Transverse colon (tissue), 4 donors: ENCODE data around the gene PLPPR4. TPM values are rescaled to one million over a fixed set of nuclear protein-coding genes. Genes with fewer than 3 reads are reported as not detected.
A peak's percentile ranks its signal among the peaks of the same experiment; 100 is the strongest.

Experiments used
- DNase-seq: peaks from one replicate; pipeline ENCODE4 v3.0.0-alpha.2; 2019
- H3K27ac ChIP-seq, 4 donors: fragments of 200-600 bp; sonication (generic); 2 replicates each; pipeline ENCODE4 v1.5.1; 2016 to 2018; ENCODE audit warnings: inconsistent platforms in 4 of 4
- H3K27me3 ChIP-seq: fragments of 200-600 bp; sonication (generic); 2 replicates; pipeline ENCODE4 v1.5.1; 2017; ENCODE audit warnings: inconsistent platforms
- H3K36me3 ChIP-seq, 4 donors: fragments of 200-600 bp; sonication (generic); 2 replicates each; pipeline ENCODE4 v1.5.1; 2017 to 2019; ENCODE audit warnings: inconsistent platforms in 4 of 4
- H3K4me1 ChIP-seq, 4 donors: fragments of 200-600 bp; sonication (generic); 2 replicates each; pipeline ENCODE4 v1.5.1; 2017 to 2020; ENCODE audit warnings: inconsistent platforms in 4 of 4
- H3K4me3 ChIP-seq, 4 donors: fragments of 200-600 bp; sonication (generic); 1 replicate in 1 of 4; 2 replicates in 3 of 4; pipeline versions ENCODE4 v1.5.1 to v1.6.1; 2017 to 2019; ENCODE audit warnings: inconsistent platforms in 4 of 4
- H3K9me3 ChIP-seq, 2 donors: fragments of 200-600 bp; sonication (generic); 2 replicates each; pipeline ENCODE4 v1.5.1; 2017 to 2019; ENCODE audit warnings: inconsistent platforms in 2 of 2
- EP300 ChIP-seq: sonication (generic); formaldehyde crosslinking; IDR thresholded peaks from one replicate; pipeline ENCODE4 v1.6.1; 2017; ENCODE audit warnings: antibody characterized with exemption, low read depth
- POLR2A ChIP-seq: fragments of 450-650 bp; IDR thresholded peaks from one replicate; pipeline ENCODE4 v1.6.1; 2016; ENCODE audit warnings: antibody characterized with exemption, mild to moderate bottlenecking, moderate library complexity
- POLR2AphosphoS5 ChIP-seq, 3 donors: sonication (generic); formaldehyde crosslinking; IDR thresholded peaks; one replicate each; pipeline ENCODE4 v1.6.1; 2016; ENCODE audit warnings: antibody characterized with exemption in 3 of 3
- WGBS, 2 donors: methylation state at CpG; one replicate each; pipeline ENCODE4 v1.1.5; 2018; ENCODE audit warnings: low coverage in 1 of 2; 5-methylcytosine and 5-hydroxymethylcytosine counted together
- in situ Hi-C, 4 donors: fragments of 200-750 bp; cut with MboI; loops; one replicate each; pipeline versions ENCODE4 v1.15.0 to v1.15.1; 2017; ENCODE audit warnings: low sequenced_read_pairs in 3 of 4, low pct_ligation_motif_present in 1 of 4, low pct_unique_long_range_greater_than_20kb in 1 of 4
- intact Hi-C: fragments of 100-400 bp; cut with DNase I; formaldehyde crosslinking; loops from one replicate; pipeline ENCODE4 v1.15.1; 2023; ENCODE audit warnings: low total_unique reads
- total RNA-seq, 4 donors: library from RNA; depleted of rRNA; stranded (reverse); fragments of >200 nt; gene quantifications; one replicate each; pipeline ENCODE4 v1.1.0, GENCODE V29; 2016
- TF ChIP-seq, protein P1 (sequence below), 5 experiments: fragments of 200-600 bp in 3 of 5; fragments of 450-650 bp in 2 of 5; sonication (generic) in 3 of 5; IDR thresholded peaks; 1 replicate in 2 of 5; 2 replicates in 3 of 5; pipeline ENCODE4 v1.5.1; 2016 to 2017; ENCODE audit warnings: antibody characterized with exemption in 5 of 5, inconsistent platforms in 3 of 5, mild to moderate bottlenecking in 2 of 5, moderate library complexity in 1 of 5

The PLPPR4 gene, protein sequence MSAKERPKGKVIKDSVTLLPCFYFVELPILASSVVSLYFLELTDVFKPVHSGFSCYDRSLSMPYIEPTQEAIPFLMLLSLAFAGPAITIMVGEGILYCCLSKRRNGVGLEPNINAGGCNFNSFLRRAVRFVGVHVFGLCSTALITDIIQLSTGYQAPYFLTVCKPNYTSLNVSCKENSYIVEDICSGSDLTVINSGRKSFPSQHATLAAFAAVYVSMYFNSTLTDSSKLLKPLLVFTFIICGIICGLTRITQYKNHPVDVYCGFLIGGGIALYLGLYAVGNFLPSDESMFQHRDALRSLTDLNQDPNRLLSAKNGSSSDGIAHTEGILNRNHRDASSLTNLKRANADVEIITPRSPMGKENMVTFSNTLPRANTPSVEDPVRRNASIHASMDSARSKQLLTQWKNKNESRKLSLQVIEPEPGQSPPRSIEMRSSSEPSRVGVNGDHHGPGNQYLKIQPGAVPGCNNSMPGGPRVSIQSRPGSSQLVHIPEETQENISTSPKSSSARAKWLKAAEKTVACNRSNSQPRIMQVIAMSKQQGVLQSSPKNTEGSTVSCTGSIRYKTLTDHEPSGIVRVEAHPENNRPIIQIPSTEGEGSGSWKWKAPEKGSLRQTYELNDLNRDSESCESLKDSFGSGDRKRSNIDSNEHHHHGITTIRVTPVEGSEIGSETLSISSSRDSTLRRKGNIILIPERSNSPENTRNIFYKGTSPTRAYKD
- total RNA-seq, result 10 to 100 TPM in 1 of 4 donors, under 1 TPM in 3; 0.37 to 21.5 (median 0.68) TPM

DNA sequence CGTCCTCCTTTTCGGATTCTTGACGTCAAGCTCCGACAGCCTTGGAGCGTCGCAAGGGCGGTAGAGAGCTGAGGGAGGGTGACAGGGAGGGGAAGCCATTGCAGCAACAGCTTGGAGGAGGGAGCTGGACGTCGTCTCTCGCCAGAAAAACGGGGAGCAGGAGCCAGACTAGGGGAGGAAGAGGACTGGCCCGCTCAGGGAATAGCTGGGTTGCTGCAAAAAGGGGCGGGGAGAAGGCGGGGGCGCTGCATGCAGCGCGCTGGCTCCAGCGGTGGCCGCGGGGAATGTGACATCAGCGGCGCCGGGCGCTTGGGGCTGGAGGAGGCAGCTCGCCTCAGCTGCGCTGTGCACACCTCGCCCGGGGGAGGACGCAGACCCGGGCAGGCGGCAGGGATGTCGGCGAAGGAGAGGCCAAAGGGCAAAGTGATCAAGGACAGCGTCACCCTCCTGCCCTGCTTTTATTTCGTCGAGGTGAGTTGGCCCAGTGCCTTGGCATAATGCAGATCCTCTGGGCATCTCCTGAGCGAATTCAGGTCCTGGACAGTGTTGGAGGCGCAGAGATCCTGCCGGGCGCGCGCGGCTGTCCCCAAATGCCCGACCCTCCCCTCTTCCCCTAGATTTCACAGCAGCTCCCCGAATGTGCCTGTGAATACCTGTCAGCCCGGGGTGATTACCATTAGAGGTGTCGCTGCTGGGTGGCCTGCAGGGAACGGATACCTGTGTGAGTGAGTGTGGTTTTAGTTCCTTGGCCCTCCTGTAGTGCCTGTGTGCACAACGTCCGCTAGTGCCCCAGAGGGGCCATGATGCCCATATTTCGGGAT is at the start of gene PLPPR4:
PLPPR4 (plus strand) TSS at position 292 of the 821 bp plus-strand sequence; CDS start at position 394, 102 bp downstream.
- 6 to 40% methylated on average over 1 to 51 of the region's 51 CpGs for WGBS, 2 donors
- in situ Hi-C loops, result no loop called here
- DNase-seq, result peak; percentile 12
- intact Hi-C loops, result no loop called here
- H3K27ac ChIP-seq, result no peak within 1 kb of the TSS
- peak within 1 kb of the TSS; percentile 1 to 39 (median 18) for H3K4me3 ChIP-seq
- H3K9me3 ChIP-seq, result no peaks in the 10 kb centered on the region
- peaks cover 28% of the 10 kb centered on the region for H3K27me3 ChIP-seq
- H3K4me1 ChIP-seq, result peaks cover 0 to 5% (median 0%) of the 10 kb centered on the region in 4 donors
- TF ChIP-seq POLR2AphosphoS5 (IDR thresholded peaks at IDR 0.05) (no peak), EP300 (no peak), POLR2A (no peak)
- TF ChIP-seq, protein P1, sequence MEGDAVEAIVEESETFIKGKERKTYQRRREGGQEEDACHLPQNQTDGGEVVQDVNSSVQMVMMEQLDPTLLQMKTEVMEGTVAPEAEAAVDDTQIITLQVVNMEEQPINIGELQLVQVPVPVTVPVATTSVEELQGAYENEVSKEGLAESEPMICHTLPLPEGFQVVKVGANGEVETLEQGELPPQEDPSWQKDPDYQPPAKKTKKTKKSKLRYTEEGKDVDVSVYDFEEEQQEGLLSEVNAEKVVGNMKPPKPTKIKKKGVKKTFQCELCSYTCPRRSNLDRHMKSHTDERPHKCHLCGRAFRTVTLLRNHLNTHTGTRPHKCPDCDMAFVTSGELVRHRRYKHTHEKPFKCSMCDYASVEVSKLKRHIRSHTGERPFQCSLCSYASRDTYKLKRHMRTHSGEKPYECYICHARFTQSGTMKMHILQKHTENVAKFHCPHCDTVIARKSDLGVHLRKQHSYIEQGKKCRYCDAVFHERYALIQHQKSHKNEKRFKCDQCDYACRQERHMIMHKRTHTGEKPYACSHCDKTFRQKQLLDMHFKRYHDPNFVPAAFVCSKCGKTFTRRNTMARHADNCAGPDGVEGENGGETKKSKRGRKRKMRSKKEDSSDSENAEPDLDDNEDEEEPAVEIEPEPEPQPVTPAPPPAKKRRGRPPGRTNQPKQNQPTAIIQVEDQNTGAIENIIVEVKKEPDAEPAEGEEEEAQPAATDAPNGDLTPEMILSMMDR (IDR thresholded peaks at IDR 0.05), result no peak
- no peaks in the 10 kb centered on the region for H3K36me3 ChIP-seq

DNA sequence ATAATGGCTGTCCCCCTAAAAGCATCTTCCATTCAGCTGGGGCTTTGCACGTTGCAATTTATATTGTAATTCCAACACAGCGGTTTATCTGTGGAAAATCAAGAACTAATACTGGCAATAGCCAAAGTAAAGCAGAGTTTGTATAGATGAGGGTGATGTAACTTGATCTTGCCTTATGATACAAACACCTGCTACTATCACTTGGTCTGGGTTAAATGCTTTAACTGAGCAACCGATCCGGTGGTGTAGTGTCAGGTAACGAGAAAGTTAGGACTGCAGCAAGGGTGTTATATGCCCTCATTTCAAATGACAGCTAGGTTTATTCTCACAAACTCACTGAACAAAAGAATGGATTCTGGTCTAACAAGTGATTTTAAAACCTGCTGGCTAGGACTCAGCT is 47.3 kb upstream of the PLPPR4 start:
- no peak for DNase-seq
- in situ Hi-C loops (no loop called here), intact Hi-C loops (no loop called here)
- Histone ChIP-seq H3K36me3 (no peaks in the 10 kb centered on the region), H3K27ac (no peak overlapping the region), H3K9me3 (peaks cover 0 to 9% of the 10 kb centered on the region in 2 donors), H3K4me1 (no peaks in the 10 kb centered on the region), H3K4me3 (no peak overlapping the region), H3K27me3 (no peaks in the 10 kb centered on the region)
- WGBS, 2 donors, result 61 to 91% methylated on average over 3 to 5 of the region's 5 CpGs
- TF ChIP-seq, protein P1 (IDR thresholded peaks at IDR 0.05), result no peak
- TF ChIP-seq POLR2AphosphoS5 (IDR thresholded peaks at IDR 0.05) (no peak), EP300 (no peak), POLR2A (no peak)

DNA sequence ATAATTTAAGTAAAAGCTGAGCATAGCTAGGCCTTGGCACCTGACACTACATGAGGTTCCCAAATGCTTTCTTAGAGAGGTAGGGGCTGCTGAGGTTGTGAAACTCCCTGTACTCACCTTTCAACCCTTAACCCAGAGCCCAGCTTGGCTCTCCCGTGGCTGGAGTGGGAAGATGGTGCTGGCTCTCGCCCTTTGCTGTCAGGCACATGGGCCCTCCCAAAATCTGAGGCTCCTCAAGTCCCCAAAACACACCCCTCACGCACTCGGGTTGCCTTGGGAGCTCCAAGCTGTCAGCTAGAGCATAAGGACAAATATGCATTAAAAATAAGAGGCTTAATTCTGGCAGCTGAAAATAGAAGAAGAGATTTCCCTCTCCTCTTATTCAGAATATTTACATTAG is 46.7 kb upstream of the PLPPR4 start:
- DNase-seq, result no peak
- TF ChIP-seq, protein P1 (IDR thresholded peaks at IDR 0.05), result no peak
- no peak for TF ChIP-seq POLR2A
- TF ChIP-seq POLR2AphosphoS5 (IDR thresholded peaks at IDR 0.05), result no peak
- Histone ChIP-seq H3K27ac (no peak overlapping the region), H3K4me3 (no peak overlapping the region), H3K4me1 (no peaks in the 10 kb centered on the region), H3K27me3 (no peaks in the 10 kb centered on the region), H3K36me3 (no peaks in the 10 kb centered on the region), H3K9me3 (peaks cover 0 to 9% of the 10 kb centered on the region in 2 donors)
- in situ Hi-C loops (no loop called here), intact Hi-C loops (no loop called here)
- 36% methylated on average over 4 of the region's 4 CpGs; no CpG with 5 or more reads in 1 of the 2 donors for WGBS, 2 donors

GRCh38 chr1:99218572-99218971 is 45.7 kb upstream of the PLPPR4 start:
- in situ Hi-C loops (no loop called here), intact Hi-C loops (no loop called here)
- DNase-seq, result no peak
- Histone ChIP-seq H3K27me3 (no peaks in the 10 kb centered on the region), H3K36me3 (no peaks in the 10 kb centered on the region), H3K4me3 (no peak overlapping the region), H3K27ac (no peak overlapping the region), H3K4me1 (no peaks in the 10 kb centered on the region), H3K9me3 (peaks cover 0 to 9% of the 10 kb centered on the region in 2 donors)
- 75 to 88% methylated on average over 4 of the region's 4 CpGs for WGBS, 2 donors
- no peak for TF ChIP-seq EP300
- no peak for TF ChIP-seq POLR2A
- TF ChIP-seq, protein P1 (IDR thresholded peaks at IDR 0.05), result no peak
- TF ChIP-seq POLR2AphosphoS5 (IDR thresholded peaks at IDR 0.05), result no peak
